CD4-positive, alpha-beta T cell treated with Interleukin-6 at 100 ng/mL for 8 hours (primary cell): ENCODE results near the gene MORN1.

Experiments
- DNase-seq: peaks from one replicate; pipeline ENCODE4 v3.0.0-alpha.2; 2020; ENCODE audit warnings: mixed read lengths, low spot score

MORN1 gene

DNA sequence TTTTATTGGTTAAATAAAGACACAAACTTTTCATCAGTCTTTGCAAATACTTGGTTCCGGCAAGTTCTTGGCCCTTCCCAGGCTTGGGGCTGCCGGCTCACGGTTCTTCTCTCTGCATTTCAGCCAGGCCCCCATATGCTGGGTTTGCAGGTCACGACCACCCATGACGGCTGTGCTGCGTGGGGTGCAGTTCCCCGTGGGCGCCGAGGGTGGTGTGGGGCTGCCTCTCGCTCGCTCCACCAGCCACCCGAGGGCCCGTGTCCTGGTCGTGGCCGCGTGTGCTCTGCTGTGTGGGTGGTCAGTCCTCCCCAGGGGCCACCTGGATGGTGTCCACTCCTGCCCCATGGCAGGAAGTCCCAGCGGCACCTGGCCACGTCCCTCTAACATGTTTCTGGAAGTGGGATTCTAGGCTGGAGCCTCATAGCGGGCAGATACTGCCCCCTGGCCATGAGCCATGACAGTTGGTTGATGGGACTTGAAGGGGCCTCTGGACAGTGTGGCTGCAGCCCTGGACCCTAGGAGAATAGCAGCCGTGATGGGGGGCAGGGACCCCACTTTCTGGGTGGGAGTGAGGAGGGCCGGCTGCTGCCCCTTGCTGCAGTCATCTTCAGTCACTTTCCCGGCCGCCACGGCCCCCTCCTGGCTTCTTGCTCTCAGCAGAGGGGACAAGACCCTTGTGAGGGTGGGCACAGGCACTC lies 117.0 kb downstream of the MORN1 start:
- no peak for DNase-seq

DNA sequence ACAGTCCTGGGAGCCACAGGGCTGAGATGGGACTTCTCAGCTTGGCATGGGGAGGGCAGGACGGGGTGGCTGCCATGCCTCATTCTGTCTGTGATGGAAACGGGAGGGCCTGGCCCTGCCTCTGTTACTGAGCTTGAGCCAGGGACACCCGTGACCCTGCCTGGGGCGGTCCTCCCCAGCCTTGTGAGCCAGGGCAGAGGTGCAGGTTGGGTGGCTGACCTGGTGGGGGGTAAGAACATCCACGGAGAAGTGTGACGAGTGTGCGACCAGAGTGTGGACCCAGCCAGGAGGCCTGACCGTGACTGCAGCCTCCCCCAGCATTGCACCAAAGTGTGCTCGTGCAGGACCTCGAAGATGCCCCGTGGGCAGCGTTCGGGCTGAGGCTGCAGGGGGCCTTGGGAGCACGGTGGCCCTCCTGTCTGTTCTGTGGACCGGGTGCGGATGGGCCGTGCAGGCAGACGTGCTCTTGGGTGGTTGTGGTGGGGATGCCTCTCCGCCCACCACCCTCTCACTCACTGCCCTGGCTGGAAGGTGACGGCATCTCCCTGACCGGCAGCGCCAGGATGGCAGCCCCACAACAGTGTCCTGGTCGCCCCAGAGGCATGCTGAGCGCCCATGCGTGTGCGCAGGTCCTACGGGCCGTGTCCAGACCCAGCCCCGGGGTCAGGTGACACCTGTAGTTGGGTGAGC lies 117.8 kb downstream of the MORN1 start:
- DNase-seq = no peak

DNA sequence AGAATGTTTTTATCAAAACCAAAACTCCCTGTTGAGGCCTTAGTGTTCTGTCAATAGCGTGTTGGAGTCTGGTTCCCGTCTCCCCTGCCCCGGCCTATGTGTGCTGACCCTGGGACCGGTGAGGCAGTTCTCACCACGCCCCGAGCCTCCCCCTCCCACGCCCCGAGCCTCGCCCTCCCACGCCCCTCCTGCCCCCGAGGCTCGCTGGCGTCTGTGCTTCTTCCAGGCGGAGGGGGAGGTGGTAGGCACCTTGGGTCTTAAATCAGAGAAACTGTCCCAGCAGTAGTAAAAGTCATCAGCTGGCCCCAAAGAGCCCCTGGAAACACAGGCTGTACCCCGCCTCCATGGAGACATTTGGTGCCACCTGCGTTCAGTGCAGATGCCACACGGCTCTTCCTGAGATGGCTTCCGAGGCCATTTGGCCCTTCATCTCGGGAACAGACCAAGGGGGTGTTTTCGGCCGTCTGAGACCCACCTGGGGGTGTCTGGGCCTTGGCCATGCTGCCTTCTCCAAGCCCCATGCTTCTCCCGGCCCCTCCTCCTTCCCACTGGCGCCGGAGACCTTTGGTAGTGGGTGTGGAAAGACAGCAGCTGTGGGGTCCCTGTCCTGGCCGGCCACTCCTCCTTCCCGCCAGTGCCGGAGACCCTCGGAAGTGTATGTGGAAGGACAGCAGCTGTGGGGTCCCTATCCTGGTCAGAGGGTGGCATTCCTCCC lies 118.5 kb downstream of the MORN1 start:
- DNase-seq = no peak

DNA sequence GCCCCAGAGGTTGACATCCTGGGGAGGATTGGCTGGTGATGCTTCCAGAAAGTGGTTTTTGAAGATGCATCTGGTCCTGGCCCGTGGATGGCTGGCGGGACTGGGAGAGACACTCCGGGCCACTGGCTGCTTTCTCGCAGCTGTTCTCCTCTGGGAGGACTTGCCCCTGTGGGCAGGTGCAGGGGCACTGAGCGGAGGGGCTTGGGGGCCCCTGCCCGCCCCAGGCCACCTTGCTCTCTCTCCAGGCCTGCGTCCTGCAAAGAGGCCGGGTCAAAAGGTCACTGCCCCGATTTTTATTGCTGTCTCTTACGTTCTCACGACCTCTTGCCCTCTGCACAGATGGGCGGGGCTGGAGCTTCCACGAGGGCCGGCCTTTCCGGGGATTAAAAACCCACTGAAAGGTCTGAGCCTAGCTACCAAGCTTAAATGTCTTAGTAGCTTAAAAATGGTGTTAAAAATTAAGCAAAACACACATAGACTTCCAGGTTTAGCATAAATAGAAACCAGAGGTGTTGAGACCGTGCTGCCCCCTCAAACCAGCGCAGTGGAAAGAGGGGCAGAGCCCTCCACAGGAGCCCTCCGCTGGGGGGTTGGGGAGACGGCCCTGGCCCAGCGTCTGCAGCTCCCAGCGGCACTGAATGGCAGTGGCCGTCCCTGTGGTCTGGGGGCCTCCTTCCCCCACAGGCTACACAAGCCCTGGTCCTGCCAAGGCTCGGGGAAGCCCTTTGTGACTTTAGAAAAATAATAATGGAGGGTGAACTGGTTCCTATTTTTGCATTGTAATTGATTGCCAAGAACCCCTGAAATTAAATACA lies 119.3 kb downstream of the MORN1 start:
- DNase-seq = no peak
